ENCODE results near the gene MIGA2.

DNA sequence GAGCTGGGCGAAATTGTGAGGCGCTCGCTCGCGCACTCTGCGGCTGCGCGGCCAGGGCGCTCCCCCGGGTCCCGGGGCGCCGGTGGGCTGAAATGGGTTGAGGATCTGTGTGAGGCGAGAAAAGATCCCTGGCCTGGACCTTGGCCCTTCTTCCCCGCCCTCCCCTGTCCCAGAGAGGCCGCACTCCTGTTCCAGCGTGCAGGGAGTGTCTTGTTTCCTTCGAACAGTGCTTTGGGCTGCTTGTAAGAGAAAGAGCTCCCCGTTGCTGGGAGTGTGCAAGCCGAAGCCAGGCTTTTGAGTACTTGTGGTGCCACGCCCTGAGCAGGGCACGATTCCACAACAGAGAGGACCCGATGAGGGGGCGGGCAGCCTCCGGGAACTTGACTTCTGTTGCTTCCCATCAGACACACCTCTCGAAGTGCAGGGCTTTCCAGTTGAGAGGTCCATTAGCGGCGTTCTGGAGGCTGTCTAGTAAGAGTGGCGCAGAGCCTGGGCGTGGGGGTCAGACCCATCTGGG lies 45.0 kb downstream of the MIGA2 start:
- TF ChIP-seq, protein P1, sequence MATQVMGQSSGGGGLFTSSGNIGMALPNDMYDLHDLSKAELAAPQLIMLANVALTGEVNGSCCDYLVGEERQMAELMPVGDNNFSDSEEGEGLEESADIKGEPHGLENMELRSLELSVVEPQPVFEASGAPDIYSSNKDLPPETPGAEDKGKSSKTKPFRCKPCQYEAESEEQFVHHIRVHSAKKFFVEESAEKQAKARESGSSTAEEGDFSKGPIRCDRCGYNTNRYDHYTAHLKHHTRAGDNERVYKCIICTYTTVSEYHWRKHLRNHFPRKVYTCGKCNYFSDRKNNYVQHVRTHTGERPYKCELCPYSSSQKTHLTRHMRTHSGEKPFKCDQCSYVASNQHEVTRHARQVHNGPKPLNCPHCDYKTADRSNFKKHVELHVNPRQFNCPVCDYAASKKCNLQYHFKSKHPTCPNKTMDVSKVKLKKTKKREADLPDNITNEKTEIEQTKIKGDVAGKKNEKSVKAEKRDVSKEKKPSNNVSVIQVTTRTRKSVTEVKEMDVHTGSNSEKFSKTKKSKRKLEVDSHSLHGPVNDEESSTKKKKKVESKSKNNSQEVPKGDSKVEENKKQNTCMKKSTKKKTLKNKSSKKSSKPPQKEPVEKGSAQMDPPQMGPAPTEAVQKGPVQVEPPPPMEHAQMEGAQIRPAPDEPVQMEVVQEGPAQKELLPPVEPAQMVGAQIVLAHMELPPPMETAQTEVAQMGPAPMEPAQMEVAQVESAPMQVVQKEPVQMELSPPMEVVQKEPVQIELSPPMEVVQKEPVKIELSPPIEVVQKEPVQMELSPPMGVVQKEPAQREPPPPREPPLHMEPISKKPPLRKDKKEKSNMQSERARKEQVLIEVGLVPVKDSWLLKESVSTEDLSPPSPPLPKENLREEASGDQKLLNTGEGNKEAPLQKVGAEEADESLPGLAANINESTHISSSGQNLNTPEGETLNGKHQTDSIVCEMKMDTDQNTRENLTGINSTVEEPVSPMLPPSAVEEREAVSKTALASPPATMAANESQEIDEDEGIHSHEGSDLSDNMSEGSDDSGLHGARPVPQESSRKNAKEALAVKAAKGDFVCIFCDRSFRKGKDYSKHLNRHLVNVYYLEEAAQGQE (IDR thresholded peaks at IDR 0.05; ENCODE audit: insufficient read depth in 1 of 2, low read depth in 2 of 2, low read length in 2 of 2), result no peak
- TF ChIP-seq TAF1 (IDR thresholded peaks at IDR 0.05; ENCODE audit: borderline replicate concordance, insufficient read depth, low read length), result no peak
- TF ChIP-seq SIN3A (IDR thresholded peaks at IDR 0.05; ENCODE audit: borderline replicate concordance, insufficient read depth, low read length), result no peak
- TF ChIP-seq POLR2AphosphoS5 (IDR thresholded peaks at IDR 0.05; ENCODE audit: low read depth, low read length), result no peak
- no peak for TF ChIP-seq FOXP2 (optimal IDR thresholded peaks at IDR 0.05; ENCODE audit: borderline replicate concordance, extremely low read depth, extremely low read length, insufficient read depth)

All from PFSK-1 (cell line).